Uterus (tissue), 2 donors: Measurements from ENCODE around the gene AGFG1.

Source experiments
- CTCF ChIP-seq, 4 experiments: fragments of 200-600 bp in 2 of 4; fragments of 450-650 bp in 2 of 4; sonication (generic) in 2 of 4; IDR thresholded peaks; one replicate each; pipeline ENCODE4 v1.5.1; 2016 to 2019; ENCODE audit warnings: antibody characterized with exemption in 4 of 4, mild to moderate bottlenecking in 2 of 4, moderate library complexity in 1 of 4
- POLR2A ChIP-seq, 2 donors: fragments of 450-650 bp; IDR thresholded peaks; one replicate each; pipeline ENCODE4 v1.6.1; 2016; ENCODE audit warnings: antibody characterized with exemption in 2 of 2, mild to moderate bottlenecking in 1 of 2, moderate library complexity in 1 of 2

GRCh38 chr2:227536445-227536844 lies 64.5 kb downstream of the AGFG1 start:
- TF ChIP-seq CTCF (IDR thresholded peaks at IDR 0.05) (no peak), POLR2A (IDR thresholded peaks at IDR 0.05) (no peak)
